GM12873 (cell line): ENCODE data around the gene ARHGAP33.

ENCODE experiments used
- CTCF ChIP-seq: IDR thresholded peaks from 2 replicates; pipeline ENCODE4 v1.5.1; 2012; ENCODE audit warnings: low read depth, mild to moderate bottlenecking, moderate library complexity, low read length, control low read depth; ENCODE audit not compliant: insufficient read depth; ENCODE audit errors: missing control alignments

The ARHGAP33 gene

GRCh38 chr19:35816846-35817245 is 41.5 kb downstream of the ARHGAP33 start:
- no peak for TF ChIP-seq CTCF

- TF ChIP-seq CTCF: no peak
Observed at GRCh38 chr19:35818445-35818844, 43.1 kb downstream of the ARHGAP33 start.

- no peak for TF ChIP-seq CTCF
Observed at GRCh38 chr19:35822579-35822978, 47.2 kb downstream of the ARHGAP33 start.

GRCh38 chr19:35824150-35824549 is 48.8 kb downstream of the ARHGAP33 start:
- no peak for TF ChIP-seq CTCF

GRCh38 chr19:35828692-35829301 is 53.4 kb downstream of the ARHGAP33 start:
- TF ChIP-seq CTCF: no peak

GRCh38 chr19:35830986-35831385 is 55.6 kb downstream of the ARHGAP33 start:
- TF ChIP-seq CTCF: no peak

GRCh38 chr19:35832054-35832453 is 56.7 kb downstream of the ARHGAP33 start:
- TF ChIP-seq CTCF: no peak
